Measurements from ENCODE around the gene RBFOX2.
"Not testable (repeated sequence)": the region's sequence is repeated elsewhere in the genome, so short reads cannot be mapped to it uniquely, and the experiment has no call there.

The RBFOX2 gene

DNA sequence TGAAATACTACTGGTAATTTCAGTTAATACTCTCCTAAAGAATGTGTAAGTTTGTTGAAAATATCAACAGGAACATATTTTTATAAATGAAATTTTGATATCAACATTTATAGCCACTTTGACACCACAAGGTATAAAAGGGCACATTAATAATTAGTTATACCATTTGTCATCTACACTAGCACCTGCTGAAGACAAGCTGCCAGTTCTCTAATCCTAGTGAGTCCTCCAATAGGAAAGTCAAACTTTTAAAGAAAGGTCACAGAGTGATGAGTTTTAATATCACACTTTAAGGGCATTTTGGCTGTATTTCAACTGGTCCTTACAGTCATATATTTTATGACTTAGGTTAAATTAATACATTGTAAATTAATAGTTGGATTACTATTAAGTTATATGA, 258.6 kb downstream of the RBFOX2 start:
- DNase-seq (ENCODE audit: low read depth), result no peak

DNA sequence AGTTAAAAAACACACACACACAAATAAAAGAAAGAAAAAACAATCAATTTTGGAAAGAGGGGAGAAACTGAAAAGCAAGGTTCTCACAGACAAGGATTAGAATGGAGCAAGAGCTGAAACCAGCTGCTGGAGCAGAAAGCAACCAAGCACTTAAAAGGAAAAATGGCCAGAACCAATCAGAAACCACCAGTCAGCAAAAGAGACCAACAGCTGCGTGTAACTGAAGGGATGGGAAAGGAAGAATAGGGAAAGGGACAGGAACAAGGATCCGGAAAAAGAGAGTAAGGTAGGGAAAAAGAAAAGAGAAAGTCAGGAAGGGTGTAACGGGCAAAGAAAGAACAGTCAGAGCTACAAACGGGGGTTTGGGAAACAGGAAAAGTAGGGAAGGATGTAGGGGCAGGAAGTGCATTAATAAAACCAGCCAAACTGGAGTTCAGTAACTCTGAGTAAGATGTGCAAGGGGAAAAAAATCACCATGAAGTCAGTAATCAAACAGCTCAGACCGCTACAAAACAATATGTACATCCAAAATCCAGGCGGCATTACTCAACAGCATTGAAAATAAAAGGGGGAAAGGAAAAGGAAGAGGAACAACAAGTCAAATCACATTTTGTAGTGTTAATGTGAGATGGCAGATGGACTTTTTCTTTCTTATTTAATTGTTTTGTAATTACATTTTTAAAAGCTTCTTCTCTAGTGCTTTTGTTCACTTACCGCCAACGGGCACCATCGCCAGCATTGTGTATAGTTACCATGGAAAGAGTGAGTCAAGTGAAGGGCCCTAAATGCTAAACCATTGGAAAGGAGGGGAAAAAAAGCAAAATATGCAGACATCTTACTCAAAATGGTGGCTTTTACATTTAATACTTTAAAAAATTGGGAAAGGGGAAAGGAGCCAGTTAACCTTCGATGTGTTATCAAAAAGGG, 261.7 kb downstream of the RBFOX2 start:
- no peak for DNase-seq (ENCODE audit: low read depth)

DNA sequence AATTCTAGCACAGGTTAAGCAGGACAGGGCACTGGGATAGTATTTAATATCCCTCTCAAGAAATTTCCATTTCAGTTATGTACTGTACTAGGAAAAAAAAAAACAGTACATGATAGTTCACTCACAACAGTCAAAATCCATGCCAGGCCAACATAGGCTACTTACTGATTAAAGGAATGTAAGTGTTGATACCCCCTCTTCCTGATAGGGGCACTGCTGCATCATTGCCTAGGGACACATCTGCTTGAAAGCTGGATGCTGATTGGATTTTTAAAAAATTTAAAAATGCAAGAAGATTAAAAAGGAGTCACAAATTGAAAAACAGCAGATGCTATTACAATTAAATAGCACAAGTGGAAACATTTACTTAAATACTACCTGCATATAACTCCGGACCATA, 267.6 kb downstream of the RBFOX2 start:
- DNase-seq (ENCODE audit: low read depth), result no peak

DNA sequence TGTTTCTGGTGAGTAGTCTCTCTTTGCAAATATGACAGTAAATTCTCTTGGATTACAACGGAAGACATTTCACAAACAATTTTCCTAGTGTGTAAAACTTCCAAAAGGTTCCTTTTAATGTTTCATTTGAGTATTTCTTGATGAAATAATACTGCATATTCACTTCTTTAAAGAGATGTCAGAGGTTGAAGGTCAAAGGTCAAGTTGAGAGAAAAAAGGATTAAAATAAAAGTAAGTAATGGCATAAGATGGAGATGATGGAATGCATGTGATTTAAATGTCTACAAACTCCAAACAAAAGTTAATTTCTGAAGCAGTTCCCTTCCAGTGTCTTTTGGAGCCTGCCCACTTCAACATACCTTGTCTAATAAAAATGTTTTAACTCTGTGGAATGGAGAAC, 270.2 kb downstream of the RBFOX2 start:
- no peak for DNase-seq (ENCODE audit: low read depth)

DNA sequence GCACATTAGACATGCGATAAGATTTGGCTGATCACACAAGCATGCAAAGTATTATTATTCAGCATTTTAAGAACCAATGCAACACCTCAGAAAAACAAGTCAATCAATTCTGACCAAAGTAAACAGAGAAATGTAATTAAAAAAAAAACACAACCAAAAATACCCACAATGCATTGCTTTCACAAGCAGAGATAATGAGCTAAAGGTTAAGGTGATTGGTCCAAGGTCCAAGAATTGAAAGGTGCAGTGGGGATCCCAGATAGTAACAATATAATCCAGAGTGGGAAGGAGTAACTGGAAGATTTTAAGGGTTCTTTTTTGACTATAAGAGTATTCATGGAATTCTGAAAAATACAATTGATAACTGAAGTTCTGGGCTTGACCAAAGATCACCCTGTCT, 271.9 kb downstream of the RBFOX2 start:
- DNase-seq (ENCODE audit: low read depth), result no peak

DNA sequence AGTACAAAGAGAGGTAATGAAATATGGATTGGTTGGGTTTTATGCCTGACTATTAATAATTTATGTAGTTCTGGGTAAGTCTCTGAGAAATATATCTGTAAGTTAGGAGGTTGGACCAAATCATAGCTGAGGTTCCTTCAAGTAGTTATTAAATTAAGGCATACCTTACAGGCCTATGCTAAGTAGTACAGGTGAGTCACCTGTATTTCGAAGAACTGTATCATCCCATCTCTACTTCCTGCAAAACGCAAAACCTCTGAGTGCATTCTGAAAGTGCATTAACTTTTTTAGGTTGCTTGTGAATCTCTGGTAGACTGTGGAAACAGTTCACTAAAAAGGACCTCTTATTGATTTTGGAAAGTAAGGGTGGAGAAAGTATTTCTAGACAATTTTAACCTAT, 273.9 kb downstream of the RBFOX2 start:
- DNase-seq (ENCODE audit: low read depth), result no peak

DNA sequence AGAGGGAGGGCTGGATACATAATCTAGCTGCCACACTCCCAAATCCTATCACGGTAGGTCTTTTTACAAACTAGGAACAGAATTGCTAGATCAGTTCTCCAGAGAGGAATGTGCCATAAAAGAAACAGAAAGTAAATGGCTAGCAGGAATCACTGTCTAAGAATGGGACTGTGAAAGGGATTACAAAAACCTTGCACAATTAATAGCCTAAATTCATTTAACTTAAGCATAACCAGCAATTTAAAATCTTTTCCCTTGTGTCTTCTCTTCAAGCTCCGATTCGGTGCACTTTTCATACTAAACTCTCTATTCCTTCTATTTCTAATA, 275.8 kb downstream of the RBFOX2 start:
- DNase-seq (ENCODE audit: low read depth), result no peak

DNA sequence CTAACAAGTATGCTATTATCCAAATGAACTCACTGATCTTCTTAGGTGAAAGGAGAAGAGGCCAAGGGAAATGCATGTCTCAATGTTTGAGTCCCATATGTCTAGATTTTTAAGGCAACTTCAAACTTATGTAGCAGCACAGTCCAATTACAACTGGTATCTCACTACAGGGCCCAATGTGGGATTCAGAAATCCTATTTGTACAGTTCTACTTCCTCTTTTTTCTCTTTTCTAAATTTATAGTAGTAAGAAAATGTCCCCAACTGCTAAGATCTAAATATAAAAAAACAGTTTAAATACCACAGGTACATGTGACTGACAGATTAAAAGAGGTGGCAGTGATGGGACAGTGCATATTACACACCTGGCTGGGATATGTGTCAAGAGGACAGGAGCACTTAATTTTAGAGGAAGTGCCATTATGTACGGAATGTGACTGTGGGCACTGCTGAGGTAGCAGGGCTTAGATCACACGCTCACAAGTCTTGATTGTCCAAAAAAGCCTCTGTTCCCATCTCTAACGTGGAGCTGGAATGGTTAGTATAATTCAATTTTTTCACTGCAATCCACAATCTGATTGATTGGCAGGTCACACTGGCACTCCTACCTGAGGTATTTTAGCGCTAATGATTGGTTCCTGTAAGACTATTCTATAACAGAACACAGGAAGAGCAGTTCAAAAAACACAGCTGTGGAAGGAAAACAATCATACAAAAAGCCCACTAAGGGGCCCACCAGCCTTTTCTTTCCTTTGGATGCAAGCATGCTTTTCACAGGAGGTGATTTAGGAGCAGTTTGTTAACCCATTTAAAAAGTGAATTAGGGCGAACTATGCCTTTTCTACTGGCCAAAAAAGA, 276.4 kb downstream of the RBFOX2 start:
- no peak for DNase-seq (ENCODE audit: low read depth)

DNA sequence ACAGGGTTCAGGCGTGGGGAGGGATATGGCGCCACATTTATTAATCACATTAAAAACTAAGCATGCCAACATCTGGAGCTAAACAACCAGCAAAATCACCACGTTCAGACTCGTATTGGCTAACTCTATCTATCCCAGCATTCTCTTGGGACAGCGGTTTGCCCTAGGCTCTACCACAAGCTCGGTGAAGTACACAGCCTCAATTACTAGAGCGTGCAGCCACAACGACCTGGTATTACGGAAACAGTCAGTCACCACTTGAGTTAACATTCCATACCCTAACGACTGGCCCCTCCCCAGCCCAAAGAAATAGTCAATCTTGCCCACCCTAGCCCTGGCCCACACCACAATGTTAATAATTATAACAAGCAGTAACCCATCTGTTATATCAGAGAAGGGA, 278.8 kb downstream of the RBFOX2 start:
- DNase-seq (ENCODE audit: low read depth), result peak; percentile 76

DNA sequence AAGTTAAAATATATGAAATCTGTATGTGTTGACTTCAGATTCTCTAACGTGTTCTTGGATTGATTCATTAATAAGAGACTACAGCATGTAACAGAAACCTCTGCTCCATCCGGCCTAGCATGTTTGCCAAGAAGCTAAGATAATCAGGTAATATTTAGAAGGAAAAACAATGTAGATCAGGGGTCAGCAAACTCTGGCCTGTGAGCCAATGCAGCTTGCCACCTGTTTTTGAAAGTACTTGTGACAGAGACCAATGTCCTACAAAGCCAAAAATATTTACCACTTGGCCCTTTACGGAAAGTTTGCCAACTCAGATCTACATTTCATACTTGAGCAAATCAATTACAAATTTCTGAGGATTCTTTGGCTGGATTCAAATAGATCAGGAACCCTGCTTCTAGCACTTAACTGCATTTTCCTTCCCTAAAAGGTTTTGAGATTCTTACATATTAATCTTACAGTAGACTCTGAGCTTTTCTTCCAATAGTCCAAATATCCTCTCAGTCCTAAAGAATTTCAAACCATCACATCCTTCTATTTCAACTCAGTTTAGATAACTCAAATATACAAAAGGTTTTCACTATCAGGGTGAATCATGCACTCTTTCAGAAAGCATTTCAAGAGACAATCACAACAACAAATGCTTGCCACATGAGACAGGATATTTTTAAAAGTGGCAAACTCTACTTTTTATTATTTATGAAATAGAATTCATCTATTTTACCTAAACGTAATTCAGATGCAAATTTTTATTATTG, 281.5 kb downstream of the RBFOX2 start:
- DNase-seq (ENCODE audit: low read depth), result no peak

DNA sequence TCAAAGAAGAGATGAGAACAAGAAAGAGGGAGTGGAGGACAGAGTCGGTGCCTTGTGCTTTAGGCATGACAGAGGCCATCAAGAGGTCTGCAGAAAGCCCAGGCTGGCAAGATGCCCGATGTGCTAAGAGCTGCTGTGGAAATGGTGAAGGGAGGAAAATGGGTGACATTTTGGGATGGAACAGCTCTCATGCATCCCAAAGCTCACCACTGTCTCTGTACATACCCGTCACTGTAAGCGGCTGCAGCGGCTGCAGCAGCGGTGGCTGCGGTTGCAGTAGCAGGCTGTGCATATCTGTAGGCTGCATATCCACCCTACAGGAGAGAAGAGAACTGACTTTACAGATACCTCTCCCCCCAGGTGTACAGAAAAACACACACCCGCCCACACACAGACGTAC, 282.4 kb downstream of the RBFOX2 start:
- DNase-seq (ENCODE audit: low read depth), result no peak

DNA sequence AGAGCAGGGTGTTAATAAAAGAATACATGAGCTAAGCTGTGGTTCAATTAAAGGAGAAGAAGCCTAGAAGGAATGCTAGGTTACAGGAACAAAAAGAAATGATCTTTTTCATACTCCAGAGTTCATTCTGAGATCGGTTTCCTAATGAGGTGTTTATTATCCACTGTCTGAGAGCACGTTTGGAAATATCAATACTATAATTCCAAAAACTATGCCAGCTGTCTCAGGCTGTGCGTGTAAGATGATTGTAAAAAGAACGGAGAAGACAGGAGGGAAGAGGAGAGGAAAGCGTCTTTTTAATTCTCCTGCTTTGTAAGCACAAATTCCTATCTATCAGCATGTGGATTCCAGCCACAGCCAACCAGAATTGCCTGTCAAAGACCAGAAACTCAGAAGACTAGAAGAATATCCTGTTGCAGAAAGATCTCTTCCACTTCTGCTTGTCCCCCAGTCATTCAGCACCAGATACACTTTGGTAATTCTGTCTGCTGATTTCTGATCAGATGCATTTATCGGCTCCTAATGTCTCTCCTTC, 285.2 kb downstream of the RBFOX2 start:
- no peak for DNase-seq (ENCODE audit: low read depth)

DNA sequence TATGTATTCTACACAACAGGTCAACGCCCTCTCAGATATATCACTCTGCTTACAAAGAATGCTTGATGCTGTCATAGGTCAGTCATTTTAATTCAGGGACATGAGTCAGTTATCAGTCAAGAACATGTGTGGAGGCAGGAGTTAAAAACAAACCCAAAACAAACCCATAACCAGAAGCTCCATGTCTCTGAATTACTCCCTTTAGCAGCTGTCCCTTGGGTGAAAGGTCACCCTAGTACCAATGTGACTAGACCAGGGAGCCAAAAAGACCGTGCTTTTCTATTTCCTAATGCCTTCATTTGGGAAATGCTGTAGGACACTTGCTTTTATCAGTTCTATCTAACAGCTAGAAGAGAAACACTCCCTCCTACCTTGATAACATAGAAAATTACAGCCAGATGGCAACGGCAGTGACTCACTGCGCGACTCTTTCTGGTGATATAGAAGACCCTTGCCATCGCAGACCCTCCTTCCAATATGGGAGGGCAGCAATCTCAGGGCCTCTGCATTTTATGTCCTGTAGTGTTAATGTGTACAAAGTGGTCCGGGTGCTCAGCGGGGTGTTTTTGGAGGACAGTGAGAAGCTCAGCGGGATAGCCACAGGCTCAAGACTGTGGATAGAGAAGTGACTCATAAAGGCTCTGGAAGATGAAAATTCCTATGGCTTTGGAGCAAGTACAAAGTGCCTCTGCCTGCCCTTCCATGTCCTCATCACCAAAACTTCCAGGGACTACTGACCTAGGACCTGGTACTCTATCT, 286.1 kb downstream of the RBFOX2 start:
- DNase-seq (ENCODE audit: low read depth), result peak; percentile 51

DNA sequence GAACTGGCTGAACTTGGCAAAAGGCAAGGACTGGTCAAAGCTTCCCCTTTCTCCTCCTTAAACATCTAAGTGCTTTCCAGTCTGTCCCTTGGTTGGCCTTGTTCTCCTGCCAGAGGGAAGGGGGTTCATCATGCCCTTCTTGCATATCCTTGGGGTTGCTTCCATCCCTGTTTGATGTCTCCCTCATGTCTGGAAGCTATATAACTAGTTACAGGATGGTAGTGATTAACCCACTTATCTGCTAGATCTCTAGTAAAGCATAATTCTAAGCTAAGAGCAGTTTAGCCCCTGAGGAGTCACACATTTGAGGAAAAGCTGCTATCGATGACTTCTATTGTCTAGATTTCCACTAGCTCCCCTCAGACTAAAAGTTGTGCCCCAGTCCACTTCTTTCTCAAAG, 288.0 kb downstream of the RBFOX2 start:
- no peak for DNase-seq (ENCODE audit: low read depth)

DNA sequence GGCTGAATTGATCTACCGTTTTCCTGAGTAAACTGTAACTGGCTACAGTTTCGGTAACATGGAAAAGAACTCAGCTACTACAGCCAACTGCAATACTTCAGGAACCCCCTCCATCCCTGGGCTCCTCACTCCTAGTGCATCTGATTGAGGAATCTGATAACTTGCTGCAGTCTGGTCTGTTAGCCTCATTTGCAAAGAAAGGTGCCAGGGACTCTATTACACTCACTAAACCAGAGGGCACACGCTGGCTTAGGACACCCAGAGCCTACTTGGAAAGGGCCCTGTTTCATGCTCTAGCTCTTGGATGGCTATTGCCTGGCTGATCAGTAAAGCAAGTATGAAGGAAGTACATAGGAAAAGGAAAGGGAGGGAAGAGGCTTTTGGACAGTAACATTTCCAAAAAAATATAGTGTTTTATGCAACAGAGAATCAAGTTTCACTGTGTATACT, 288.7 kb downstream of the RBFOX2 start:
- no peak for DNase-seq (ENCODE audit: low read depth)

DNA sequence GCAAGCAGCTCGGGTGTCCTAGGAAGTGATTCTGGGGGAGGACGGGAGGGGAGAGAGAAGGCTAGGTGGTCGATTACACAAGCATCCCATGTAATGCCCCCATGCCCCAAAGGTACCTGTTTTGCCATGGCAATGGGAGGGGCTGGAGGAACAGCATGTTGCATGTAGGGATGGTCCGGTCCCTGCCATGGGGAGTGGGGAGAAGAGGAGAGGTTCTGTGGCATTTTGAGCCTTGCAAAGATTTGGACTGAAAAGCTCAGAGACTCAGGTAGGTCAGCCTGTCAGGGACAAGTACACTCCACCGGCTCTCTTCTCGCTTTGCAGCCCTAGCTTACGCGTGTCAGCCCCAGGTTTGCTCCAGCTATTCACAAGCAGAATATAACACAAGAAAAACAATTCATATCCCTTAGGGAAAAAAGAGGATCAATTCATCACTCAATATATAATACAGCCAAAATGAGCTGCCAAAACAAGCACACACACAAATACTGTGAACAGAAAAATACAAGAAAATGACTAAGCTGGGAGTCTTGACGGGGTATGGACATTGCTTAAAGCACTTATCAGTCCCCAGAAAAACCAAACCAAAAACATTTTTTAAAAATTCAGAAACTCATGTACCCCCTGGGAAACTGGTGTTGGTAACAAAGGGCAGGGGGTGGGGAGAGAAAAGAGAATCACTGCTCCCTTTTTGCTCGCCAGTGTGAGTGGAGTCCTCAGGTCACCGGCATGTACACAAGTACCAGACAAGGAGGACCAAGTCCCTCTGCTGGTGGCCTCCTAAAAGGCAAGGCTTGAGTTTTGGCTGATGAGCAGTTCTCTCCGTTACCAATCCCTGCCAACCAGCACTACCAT, 289.3 kb downstream of the RBFOX2 start:
- peak; percentile 31 for DNase-seq (ENCODE audit: low read depth)

DNA sequence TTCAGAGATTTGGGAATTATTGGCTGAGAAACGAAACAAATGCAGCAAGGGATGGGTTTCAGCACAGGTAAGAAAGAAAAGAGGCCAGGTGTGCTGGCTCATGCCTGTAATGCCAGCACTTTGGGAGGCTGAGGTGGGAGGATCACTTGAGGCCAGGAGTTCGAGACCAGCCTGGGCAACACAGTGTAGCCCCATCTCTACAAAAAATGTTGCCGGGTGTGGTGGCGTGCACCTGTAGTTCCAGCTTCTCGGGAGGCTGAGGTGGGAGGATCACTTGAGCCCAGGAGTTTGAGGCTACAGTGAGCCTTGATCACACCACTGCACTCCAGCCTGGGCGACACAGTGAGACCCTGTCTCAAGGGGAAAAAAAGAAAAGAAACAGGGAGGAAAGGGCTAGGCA, 290.7 kb downstream of the RBFOX2 start:
- not testable (repeated sequence) for DNase-seq (ENCODE audit: low read depth)

DNA sequence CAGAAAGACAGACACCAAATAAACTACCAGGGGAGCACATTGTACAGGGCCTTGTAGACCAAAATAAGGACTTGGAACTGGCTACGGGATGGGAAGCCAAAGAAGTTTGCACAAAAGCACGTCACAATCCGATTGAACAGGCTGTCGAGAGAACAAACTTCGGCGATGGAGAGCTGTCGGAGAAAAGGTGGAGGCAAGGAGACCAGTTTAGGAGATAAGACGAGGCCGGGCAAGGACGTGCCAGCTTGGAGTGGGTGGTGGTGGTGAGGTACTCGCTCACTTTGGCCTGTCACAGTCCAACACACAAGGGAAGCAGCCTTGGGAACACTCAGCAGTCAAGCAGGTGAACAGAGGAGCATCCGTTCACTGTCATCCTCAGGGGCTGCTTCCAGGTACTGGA, 291.9 kb downstream of the RBFOX2 start:
- no peak for DNase-seq (ENCODE audit: low read depth)

DNA sequence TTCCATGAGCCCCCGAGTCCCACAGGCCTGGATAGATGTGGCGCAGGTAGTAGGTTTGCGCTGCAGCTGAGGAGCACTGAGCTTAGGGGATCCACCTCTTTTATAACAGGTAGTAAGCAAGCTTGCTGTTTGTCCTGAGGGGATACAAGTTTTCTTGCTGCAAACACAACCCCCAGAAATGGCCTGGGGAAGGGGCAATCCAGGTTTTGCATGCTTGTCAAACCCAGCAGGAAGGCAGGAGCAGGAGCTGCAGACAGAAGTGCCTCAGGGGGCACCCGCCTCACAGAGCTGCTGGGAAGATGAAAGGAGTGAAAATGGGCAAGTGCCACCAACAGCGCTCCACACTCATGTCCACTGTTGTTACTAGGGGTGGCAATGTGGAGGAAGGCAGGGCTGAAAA, 292.5 kb downstream of the RBFOX2 start:
- no peak for DNase-seq (ENCODE audit: low read depth)

DNA sequence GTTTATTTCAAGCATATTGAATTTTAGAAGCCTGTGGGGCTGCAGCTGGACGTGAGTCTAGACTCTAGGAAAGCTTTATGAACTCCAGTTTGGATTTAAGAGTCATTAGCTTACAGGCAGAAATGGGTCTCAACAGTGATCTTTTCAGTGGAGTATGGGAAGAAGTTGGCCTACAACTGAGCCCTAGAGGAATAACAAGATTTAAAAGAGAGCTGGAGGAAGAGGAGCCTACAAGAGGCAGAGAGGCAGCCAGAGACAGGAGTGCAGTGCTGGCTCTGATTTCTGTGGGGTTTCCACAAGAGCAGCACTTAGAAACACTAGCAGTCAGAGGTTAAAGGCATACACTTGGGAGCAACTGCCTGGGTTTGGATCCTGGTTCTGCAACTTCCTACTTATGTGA, 293.1 kb downstream of the RBFOX2 start:
- DNase-seq (ENCODE audit: low read depth), result no peak

DNA sequence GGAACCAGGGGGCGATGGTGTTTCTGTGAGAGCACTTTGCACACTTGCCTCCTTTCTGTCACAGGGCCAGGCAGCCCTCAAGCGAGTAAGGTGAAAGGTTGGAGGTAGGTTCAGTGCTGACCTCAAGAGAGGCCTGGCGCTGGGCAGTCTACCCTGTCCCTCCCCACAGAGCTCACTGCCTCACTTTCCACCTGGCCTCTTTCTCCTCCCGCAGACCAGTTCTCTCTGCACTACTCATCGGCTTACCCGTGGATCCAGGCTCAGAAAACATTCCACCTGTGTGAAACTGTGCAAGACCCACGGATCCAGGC, 294.2 kb downstream of the RBFOX2 start:
- DNase-seq (ENCODE audit: low read depth), result no peak

Measured in stromal cell of bone marrow (primary cell).